ENCODE measurements around the gene GLT6D1. TPM values are rescaled to one million over a fixed set of nuclear protein-coding genes. Genes with fewer than 3 reads are reported as not detected.

Gene GLT6D1
- total RNA-seq, 1 experiment from 2014 or later = not detected

GRCh38 chr9:135666534-135667462 lies 27.5 kb upstream of the GLT6D1 start:
- no peak for DNase-seq (ENCODE audit: extremely low read depth, low read depth)

- no peak for DNase-seq (ENCODE audit: extremely low read depth, low read depth)
These were observed 26.5 kb upstream of the GLT6D1 start for GRCh38 chr9:135665795-135666189.

DNA sequence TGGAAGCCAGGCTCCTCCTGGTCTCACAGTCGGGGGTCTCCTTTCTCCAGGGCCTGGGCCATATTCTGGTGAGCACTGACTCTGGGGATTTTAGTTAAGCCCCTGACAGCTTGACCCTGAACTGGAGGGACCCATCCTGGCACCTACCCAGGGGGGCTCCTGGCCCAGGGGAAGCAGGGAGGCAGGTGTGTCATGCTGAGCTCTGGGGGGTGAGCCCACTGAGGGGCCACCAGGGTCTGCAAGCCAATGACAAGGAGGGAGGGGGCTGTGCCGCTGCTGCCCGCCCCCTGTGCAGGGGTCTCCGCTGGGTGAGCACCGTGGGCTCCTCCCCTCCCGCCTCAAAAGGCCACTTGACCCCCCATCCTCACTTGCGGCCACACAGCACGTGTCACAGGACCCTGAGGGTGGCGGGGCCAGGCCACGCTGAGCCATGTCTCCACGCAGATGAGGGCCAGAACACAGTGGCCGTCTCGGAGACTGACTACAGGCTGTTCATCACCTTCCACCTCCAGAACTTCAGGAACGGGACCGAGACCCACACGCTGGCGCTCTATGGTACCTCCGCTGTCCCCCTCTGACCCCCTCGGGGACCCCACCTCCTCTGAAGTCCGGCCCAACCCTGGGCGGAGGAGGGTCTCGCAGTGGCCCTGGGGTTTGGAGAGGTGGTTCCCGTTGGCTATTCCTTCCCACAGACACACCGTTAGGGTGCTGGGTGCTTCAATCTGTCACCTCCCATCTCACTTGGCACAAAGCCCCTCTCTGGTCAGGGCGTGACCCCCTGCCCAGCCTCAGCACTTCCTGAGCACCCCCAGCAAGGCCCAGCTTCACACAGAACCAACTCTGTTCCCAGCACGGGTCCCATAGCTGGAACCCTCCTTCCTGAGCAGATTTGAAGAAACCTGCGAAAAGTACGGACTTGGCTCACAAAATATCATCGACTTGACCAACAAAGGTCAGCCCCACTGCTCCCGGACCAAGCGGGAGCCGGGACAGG lies 25.8 kb upstream of the GLT6D1 start:
- no peak for DNase-seq (ENCODE audit: extremely low read depth, low read depth)

DNA sequence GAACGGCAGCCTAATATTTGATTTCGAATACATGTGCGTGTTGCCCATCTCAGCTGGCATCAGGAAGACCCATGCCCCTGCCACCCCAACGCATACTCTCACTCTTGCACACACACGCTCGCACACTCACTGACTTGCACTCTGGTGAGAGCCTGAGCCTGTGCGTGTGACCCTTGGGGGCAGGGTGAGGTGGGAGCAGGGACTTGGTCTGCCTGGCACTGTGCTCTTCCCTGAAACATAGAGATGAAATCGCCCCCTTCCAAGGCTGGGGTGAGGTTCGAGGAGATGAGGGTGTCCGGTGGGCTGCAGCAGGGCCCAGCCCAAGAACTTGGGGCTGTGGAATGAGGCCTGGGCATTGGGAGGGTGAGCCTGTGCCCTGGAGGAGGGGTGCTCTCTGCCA lies 24.9 kb upstream of the GLT6D1 start:
- DNase-seq (ENCODE audit: extremely low read depth, low read depth) = no peak

DNA sequence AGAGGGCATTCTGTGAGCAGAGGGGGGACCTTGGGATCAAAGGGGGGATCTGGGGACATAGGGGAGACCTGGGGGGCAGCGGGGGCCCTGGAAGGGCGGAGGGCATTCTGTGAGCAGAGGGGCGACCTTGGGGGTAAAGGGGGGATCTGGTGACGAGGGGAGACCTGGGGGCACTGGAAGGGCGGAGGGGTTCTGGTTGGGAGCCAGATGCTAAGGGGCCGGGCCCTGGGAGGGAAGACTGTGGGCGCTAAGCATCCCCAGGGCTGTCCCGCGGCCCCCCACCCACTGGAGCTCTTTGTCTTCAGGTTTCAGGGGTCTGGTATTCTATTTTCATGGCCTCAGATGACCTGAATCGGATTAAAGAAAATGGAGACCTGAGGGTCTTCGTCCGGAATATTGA lies 24.5 kb upstream of the GLT6D1 start:
- no peak for DNase-seq (ENCODE audit: extremely low read depth, low read depth)

DNA sequence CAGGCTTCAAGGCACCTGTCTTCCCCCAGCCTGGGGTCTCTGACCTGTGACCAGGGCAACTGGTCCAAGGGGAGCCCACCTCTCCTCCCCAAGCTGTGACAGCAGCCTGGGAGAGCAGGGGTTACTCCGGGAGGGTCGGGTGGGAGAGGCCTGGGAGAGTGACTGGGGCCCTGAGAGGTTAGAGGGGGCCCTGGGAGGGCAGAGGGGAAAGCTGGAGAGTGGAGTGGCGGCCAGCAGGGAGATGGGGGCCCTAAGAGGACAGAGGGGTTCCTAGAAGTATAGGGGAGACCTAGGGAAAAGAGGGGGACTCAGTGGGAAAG lies 24.1 kb upstream of the GLT6D1 start:
- DNase-seq (ENCODE audit: extremely low read depth, low read depth) = no peak

DNA sequence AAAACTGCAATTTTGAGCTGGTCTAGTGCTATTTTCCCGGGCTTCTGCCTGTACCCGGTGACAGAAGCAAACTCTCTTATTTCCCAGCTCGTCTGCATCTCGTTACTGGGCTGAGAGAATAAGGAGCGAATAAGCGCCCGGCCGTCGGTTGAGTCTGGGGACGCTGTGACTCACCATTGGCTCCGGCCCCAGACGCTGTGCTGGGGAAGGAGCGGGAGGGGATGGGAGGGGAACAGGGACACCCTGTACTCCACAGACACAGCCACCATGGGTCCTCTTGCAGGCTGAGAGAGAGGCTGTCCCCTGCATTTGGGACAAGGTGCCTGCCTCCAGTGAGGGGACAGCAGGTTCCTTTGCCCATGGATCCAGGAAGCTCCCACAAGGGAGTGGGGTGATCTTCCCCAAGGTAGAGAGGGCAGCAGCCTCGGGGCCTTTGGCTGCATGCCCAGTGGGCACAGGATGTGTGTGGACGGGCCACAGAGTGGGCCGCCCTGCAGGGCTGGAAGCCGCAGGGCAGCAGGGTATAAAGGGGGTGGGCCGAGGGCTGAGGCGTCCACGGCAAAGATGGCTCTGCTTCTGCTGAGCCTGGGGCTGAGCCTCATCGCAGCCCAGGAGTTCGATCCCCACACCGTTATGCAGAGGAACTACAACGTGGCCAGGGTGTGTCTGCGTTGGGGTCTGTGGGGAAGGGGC lies 23.6 kb upstream of the GLT6D1 start, which contains the start of gene LCN9:
LCN9 (plus strand) TSS at position 552 of the 693 bp plus-strand sequence; CDS start at position 565, 13 bp downstream.
- DNase-seq (ENCODE audit: extremely low read depth, low read depth) = no peak

DNA sequence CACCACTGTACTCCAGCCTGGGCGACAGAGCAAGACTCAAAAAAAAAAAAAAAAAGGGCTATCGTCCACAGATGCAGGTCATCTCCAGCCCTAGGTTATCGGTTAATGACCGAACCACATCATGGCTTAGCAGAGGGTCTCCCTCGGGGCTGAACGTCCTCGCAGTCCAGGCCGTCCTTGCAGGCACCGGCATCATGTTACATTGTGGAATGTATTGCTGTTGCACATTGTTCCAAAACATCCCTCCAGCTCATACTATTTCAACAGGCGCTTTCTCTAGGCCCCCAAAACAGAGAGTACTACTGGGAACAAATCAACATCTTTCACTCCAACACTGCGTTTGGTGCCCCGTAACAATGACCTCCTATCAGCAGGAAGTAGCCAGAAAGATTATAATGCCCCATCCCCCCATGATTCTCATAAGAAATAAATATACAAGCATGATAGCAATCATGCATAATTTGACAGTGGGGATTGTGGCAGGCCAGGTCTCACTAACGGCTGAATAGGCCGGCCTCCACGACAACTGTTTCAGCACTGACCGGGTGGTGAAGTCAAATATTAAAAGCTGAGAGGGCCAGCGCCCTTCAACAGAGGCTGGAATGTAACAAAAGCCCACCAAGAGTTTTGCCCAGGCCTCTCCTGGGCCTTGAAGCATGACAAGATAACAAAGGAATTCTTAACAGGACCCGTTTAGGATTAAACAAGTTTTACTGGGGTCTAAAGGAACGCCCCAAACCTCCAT lies 22.6 kb upstream of the GLT6D1 start:
- DNase-seq (ENCODE audit: extremely low read depth, low read depth) = no peak

DNA sequence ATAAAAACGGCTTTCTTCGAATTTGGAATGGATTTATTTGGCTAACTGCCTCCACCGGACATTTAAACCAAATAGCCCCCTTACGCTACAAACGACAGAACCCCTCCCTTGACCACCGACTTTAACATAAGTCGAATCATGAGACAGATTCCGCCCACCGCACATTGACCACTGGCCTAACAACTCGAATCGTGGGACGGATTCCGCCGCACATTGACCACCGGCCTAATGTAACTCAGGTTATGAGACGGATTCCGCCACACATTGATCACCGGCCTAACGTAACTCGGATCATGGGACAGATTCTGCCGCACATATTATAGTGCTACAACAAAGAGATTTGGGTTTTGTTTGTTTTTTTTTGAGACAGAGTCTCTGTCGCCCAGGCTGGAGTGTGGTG lies 21.1 kb upstream of the GLT6D1 start:
- DNase-seq (ENCODE audit: extremely low read depth, low read depth) = no peak

DNA sequence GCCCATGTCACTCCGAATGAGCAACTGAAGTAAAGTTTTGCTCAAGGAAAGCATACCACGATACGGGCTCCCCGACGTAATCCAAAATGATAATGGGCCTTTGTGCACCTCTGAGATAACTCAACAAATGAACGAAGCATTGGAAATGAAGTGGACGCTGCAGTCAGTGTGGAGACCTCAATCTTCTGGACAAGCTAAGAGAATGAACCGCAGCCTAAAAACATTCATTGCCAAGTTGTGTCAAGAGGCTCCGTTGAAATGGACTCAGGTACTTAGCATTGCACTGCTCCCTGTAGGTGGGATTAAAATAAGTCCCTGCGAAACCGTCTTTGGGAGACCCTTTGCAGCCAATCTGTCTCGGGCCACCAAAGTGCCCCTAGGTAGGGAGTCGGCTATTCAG lies 19.9 kb upstream of the GLT6D1 start:
- no peak for DNase-seq (ENCODE audit: extremely low read depth, low read depth)

- DNase-seq (ENCODE audit: extremely low read depth, low read depth) = no peak
These were observed 18.1 kb upstream of the GLT6D1 start for GRCh38 chr9:135657416-135657815.

DNA sequence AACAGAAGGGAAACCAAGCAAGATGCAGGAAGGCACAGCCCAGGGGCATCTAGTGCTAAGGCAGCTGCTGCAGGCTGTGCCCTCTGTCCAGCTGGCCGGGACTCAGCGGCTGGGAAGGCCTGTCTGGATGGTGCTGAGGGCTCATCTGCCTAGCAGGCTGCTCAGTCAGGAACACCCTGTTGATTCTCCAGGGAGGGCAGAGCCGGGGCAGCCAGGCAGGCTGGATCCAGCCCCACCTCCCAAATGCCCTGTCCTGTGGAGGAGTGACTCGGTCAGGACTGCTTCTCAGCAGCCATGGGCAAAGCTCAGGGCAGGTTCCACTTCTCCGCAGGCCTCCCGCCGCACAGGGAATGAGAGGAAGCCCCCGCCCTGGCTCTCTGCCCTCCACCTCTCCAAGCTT lies 16.0 kb upstream of the GLT6D1 start:
- no peak for DNase-seq (ENCODE audit: extremely low read depth, low read depth)

GRCh38 chr9:135650408-135650807 lies 11.1 kb upstream of the GLT6D1 start:
- no peak for DNase-seq (ENCODE audit: extremely low read depth, low read depth)

GRCh38 chr9:135649508-135649907 lies 10.2 kb upstream of the GLT6D1 start:
- no peak for DNase-seq (ENCODE audit: extremely low read depth, low read depth)

DNA sequence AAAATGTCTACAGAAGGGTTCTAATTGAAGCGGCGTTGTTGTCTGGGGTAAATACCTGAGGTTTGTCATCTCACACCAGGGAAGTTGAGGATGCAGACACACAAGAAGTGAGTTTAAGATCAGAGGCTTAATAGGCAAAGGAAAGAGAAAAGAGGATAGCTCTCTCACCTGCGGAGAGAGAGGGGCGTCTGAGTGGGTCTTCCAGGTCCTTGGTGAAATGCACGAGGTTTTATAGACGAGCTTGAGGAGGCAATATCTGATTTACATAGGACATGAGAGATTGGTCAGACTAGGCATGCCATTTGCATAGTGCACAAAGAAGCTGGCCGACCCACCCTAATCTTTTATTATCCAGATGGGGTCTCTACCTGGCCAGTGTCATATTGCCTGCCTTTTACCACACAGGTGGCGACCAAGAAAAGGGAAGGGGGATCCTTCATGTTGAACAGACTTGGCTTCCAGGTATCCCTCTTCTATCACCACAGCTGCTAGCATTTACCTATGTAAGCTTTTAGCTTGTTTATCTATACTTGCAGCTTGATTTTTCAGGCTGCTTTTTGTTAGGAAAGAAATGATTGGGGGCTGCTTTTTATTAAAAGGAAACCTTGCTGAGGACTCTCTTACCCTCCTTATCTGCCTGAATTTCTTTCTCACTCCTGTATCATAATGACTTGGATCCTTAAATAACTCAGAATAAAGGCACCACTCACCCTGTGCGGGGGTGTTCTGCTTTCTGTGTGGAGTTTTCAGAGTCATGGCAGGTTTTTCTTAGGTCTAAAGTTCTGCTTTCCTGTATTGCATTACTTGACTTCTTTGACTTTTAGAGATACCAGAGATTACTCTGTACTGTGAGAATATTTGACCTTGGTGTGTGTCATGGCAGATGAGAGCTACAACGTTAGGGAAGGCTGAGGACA lies 9.4 kb upstream of the GLT6D1 start:
- no peak for DNase-seq (ENCODE audit: extremely low read depth, low read depth)

- DNase-seq (ENCODE audit: extremely low read depth, low read depth) = no peak
These were observed 8.5 kb upstream of the GLT6D1 start for GRCh38 chr9:135647884-135648283.

DNA sequence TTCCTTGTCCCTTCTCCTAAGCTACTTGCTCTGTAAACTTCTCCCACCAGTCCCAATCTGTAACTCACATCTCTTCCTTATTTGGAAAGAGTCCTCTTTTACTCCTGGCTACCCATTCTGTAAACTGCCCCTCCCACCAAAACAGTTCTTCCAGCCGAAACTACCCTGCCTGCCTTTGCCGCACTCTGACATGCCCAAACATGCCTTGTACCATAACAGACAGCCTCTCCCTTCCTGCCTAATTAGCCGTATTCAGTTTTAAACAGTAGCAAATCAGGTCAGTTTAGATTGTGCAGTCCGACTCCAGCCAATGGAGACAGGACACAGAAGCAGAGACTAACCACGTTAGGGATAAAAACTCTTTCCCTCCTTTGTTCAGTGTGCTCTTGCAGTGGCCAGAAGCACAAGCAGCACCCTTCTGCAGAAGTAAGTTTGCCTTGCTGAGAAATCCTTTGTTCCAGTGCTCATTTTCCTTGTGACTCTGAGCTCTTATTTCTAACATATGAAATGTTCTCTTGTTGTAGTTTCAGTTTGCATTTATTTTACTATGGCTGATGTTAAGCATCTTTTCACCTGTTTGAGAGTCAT lies 5.4 kb upstream of the GLT6D1 start:
- no peak for DNase-seq (ENCODE audit: extremely low read depth, low read depth)

- DNase-seq (ENCODE audit: extremely low read depth, low read depth) = no peak
These were observed 2.4 kb upstream of the GLT6D1 start for GRCh38 chr9:135641745-135642144.

DNA sequence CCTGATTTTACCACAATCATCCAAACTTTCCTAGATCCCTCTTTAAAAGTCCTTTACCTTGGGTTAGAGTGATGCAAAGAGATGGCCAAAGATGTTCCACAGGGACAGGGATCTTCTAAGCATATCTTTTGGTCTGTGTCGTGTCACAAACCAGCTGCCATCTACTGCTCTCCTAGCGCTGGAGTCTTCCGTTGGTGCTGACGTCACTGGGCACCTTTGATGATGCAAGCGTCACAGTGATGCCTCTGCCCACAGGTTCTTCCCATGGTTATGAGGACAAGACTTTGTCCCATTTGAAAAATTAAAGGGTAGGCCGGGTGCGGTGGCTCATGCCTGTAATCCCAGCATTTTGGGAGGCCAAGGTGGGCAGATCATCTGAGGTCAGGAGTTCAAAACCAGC lies 1.7 kb upstream of the GLT6D1 start:
- DNase-seq (ENCODE audit: extremely low read depth, low read depth) = no peak

Measured in NCI-H460 (cell line).